H9 (cell line): ENCODE measurements around the gene RIPPLY3. TPM values are rescaled to one million over a fixed set of nuclear protein-coding genes. Genes with fewer than 3 reads are reported as not detected.

Source experiments
- DNase-seq: peaks from one replicate; pipeline ENCODE4 v3.0.0-alpha.2; 2017
- H2AFZ ChIP-seq: one replicate; pipeline ENCODE4 v1.6.1; 2013; ENCODE audit warnings: mild to moderate bottlenecking, low read length, control low read depth, moderate library complexity
- H2AK5ac ChIP-seq: 2 replicates; pipeline ENCODE4 v1.6.1; 2013; ENCODE audit warnings: low read length, control low read depth, mixed read lengths; ENCODE audit not compliant: insufficient read length
- H2BK120ac ChIP-seq: one replicate; pipeline ENCODE4 v1.6.1; 2013; ENCODE audit warnings: low read depth, mild to moderate bottlenecking, low read length, control low read depth, inconsistent platforms; ENCODE audit not compliant: poor library complexity, severe bottlenecking
- H2BK12ac ChIP-seq: 2 replicates; pipeline ENCODE4 v1.6.1; 2013; ENCODE audit warnings: low read length, control low read depth, mixed read lengths, low read depth; ENCODE audit not compliant: insufficient read length
- H2BK15ac ChIP-seq: 2 replicates; pipeline ENCODE4 v1.6.1; 2013; ENCODE audit warnings: low read depth, low read length, control low read depth
- H2BK20ac ChIP-seq: one replicate; pipeline ENCODE4 v1.6.1; 2013; ENCODE audit warnings: low read depth, mild to moderate bottlenecking, low read length, control low read depth, inconsistent platforms; ENCODE audit not compliant: poor library complexity, severe bottlenecking
- H2BK5ac ChIP-seq: 2 replicates; pipeline ENCODE4 v1.6.1; 2013; ENCODE audit warnings: low read length, control low read depth, mixed read lengths; ENCODE audit not compliant: insufficient read length
- H3K14ac ChIP-seq: 2 replicates; pipeline ENCODE4 v1.6.1; 2013; ENCODE audit warnings: low read length, control low read depth; ENCODE audit not compliant: insufficient read depth
- H3K18ac ChIP-seq: 2 replicates; pipeline ENCODE4 v1.6.1; 2013; ENCODE audit warnings: low read depth, mild to moderate bottlenecking, mixed read lengths, low read length, control low read depth; ENCODE audit not compliant: insufficient read length
- H3K23ac ChIP-seq: 2 replicates; pipeline ENCODE4 v1.6.1; 2013; ENCODE audit warnings: low read length, control low read depth, mixed read lengths, low read depth; ENCODE audit not compliant: insufficient read length
- H3K23me2 ChIP-seq: 2 replicates; pipeline ENCODE4 v1.6.1; 2013; ENCODE audit warnings: low read depth, mild to moderate bottlenecking, mixed read lengths, low read length, control low read depth; ENCODE audit not compliant: insufficient read length, poor library complexity, severe bottlenecking
- H3K27ac ChIP-seq: 2 replicates; pipeline ENCODE4 v1.5.1; 2013; ENCODE audit warnings: low read length, control low read depth, mixed read lengths, low read depth; ENCODE audit not compliant: insufficient read length
- H3K27me3 ChIP-seq: 2 replicates; pipeline ENCODE4 v1.6.1; 2013; ENCODE audit warnings: low read length, control low read depth, inconsistent platforms; ENCODE audit not compliant: insufficient read depth
- H3K4ac ChIP-seq: 2 replicates; pipeline ENCODE4 v1.6.1; 2013; ENCODE audit warnings: low read depth, mild to moderate bottlenecking, control low read depth, inconsistent platforms, low read length, moderate library complexity
- H3K4me1 ChIP-seq: 2 replicates; pipeline ENCODE4 v1.6.1; 2013; ENCODE audit warnings: low read length, control low read depth, inconsistent platforms; ENCODE audit not compliant: insufficient read depth
- H3K4me2 ChIP-seq: 2 replicates; pipeline ENCODE4 v1.6.1; 2013; ENCODE audit warnings: low read length, control low read depth, mixed read lengths; ENCODE audit not compliant: insufficient read length, insufficient read depth
- H3K56ac ChIP-seq: 2 replicates; pipeline ENCODE4 v1.6.1; 2013; ENCODE audit warnings: low read depth, mild to moderate bottlenecking, mixed read lengths, low read length, control low read depth; ENCODE audit not compliant: insufficient read length
- H3K79me1 ChIP-seq: 2 replicates; pipeline ENCODE4 v1.6.1; 2013; ENCODE audit warnings: low read depth, mild to moderate bottlenecking, moderate library complexity, low read length, control low read depth, inconsistent platforms; ENCODE audit not compliant: insufficient read depth, poor library complexity, severe bottlenecking
- H3K79me2 ChIP-seq: 2 replicates; pipeline ENCODE4 v1.6.1; 2013; ENCODE audit warnings: low read length, control low read depth, inconsistent platforms; ENCODE audit not compliant: insufficient read depth
- H3K9ac ChIP-seq: 2 replicates; pipeline ENCODE4 v1.6.1; 2013; ENCODE audit warnings: low read length, control low read depth, mixed read lengths; ENCODE audit not compliant: insufficient read length; ENCODE audit errors: extremely low read depth
- H3K9me3 ChIP-seq: one replicate; pipeline ENCODE4 v1.6.1; 2013; ENCODE audit warnings: low read depth, low read length, inconsistent platforms; ENCODE audit not compliant: control insufficient read depth
- H3T11ph ChIP-seq: one replicate; pipeline ENCODE4 v1.6.1; 2013; ENCODE audit warnings: mild to moderate bottlenecking, low read length, control low read depth, inconsistent platforms
- H4K20me1 ChIP-seq: one replicate; pipeline ENCODE4 v1.6.1; 2013; ENCODE audit not compliant: control insufficient read depth, insufficient read length, insufficient read depth
- H4K5ac ChIP-seq: 2 replicates; pipeline ENCODE4 v1.6.1; 2013; ENCODE audit warnings: low read depth, mild to moderate bottlenecking, mixed read lengths, low read length, control low read depth; ENCODE audit not compliant: insufficient read length
- H4K8ac ChIP-seq: replicated peaks from 2 replicates; pipeline ENCODE4 v1.6.1; 2013; ENCODE audit warnings: low read length, control low read depth, mixed read lengths, low read depth; ENCODE audit not compliant: insufficient read length
- H4K91ac ChIP-seq: 2 replicates; pipeline ENCODE4 v1.6.1; 2013; ENCODE audit warnings: low read depth, mild to moderate bottlenecking, moderate library complexity, mixed read lengths, low read length, control low read depth; ENCODE audit not compliant: insufficient read length
- H3K27ac Mint-ChIP-seq, 3 experiments: 2 replicates in 2 of 3; 3 replicates in 1 of 3; pipeline ENCODE4 v1.8.0; 2020 to 2021; ENCODE audit warnings: mixed read lengths in 3 of 3, mild to moderate bottlenecking in 1 of 3, moderate library complexity in 1 of 3
- H3K27me3 Mint-ChIP-seq: 2 replicates; pipeline ENCODE4 v1.8.0; 2021; ENCODE audit warnings: low read depth, mild to moderate bottlenecking, moderate library complexity, mixed read lengths
- H3K36me3 Mint-ChIP-seq, 3 experiments: 2 replicates in 2 of 3; 3 replicates in 1 of 3; pipeline ENCODE4 v1.8.0; 2020 to 2021; ENCODE audit warnings: low read depth in 3 of 3, mixed read lengths in 3 of 3; ENCODE audit not compliant: insufficient read depth in 1 of 3
- H3K4me1 Mint-ChIP-seq, 2 experiments: 2 replicates each; pipeline ENCODE4 v1.8.0; 2020; ENCODE audit warnings: mixed read lengths in 2 of 2
- H3K4me3 Mint-ChIP-seq, 2 experiments: 2 replicates in 1 of 2; 3 replicates in 1 of 2; pipeline ENCODE4 v1.8.0; 2020 to 2021; ENCODE audit warnings: mild to moderate bottlenecking in 2 of 2, mixed read lengths in 2 of 2, moderate library complexity in 1 of 2
- H3K9me3 Mint-ChIP-seq, 2 experiments: 2 replicates in 1 of 2; 3 replicates in 1 of 2; pipeline ENCODE4 v1.8.0; 2020; ENCODE audit warnings: mild to moderate bottlenecking in 2 of 2, mixed read lengths in 2 of 2, moderate library complexity in 1 of 2
- CTCF ChIP-seq: fragments of 200-600 bp; sonication (generic); conservative IDR thresholded peaks from 3 replicates; pipeline ENCODE4 v1.8.0; 2021; ENCODE audit warnings: antibody characterized with exemption, mild to moderate bottlenecking
- WGBS: extraction: QIAGEN DNeasy Blood & Tissue Kit; methylation state at CpG from one replicate; pipeline ENCODE4 v1.1.7; 2013; ENCODE audit warnings: missing lambda C conversion rate, low lambda C conversion rate, mixed read lengths; ENCODE audit not compliant: insufficient read length; ENCODE audit errors: extremely low coverage; 5-methylcytosine and 5-hydroxymethylcytosine counted together
- total RNA-seq: library from RNA; stranded (reverse); gene quantifications from 2 replicates; pipeline ENCODE4 v1.2.1, GENCODE V29; 2021

Gene RIPPLY3
- total RNA-seq, 1 experiment from 2014 or later = 1.9 TPM

- no peaks in the 10 kb centered on the region for H3K23me2 ChIP-seq
- H3K14ac ChIP-seq = no peak overlapping the region
- H3K23ac ChIP-seq = no peak overlapping the region
- H3K18ac ChIP-seq = no peak overlapping the region
- no peak overlapping the region for H3K27ac ChIP-seq
- no peak overlapping the region for H3K56ac ChIP-seq
- no peak overlapping the region for H2BK5ac ChIP-seq
- H3K9ac ChIP-seq = no peak overlapping the region
- Mint-ChIP-seq H3K36me3 (peaks cover 0 to 13% (median 0%) of the 10 kb centered on the region in 3 experiments; a peak in 3 of 7 replicates), H3K4me3 (no peak overlapping the region), H3K27me3 (peaks cover 23% of the 10 kb centered on the region), H3K27ac (peak overlapping the region in 1 of 3 experiments; percentile 29; a peak in 1 of 7 replicates), H3K4me1 (peaks cover 32 to 43% of the 10 kb centered on the region in 2 experiments), H3K9me3 (peaks cover 7 to 8% of the 10 kb centered on the region in 2 experiments; a peak in 3 of 5 replicates)
- no peak overlapping the region for H2BK20ac ChIP-seq
- H2BK15ac ChIP-seq = no peak overlapping the region
- H3K4me1 ChIP-seq = peaks cover 3% of the 10 kb centered on the region; the same call in 1 of the 2 replicates
- H2BK12ac ChIP-seq = no peak overlapping the region
- no peaks in the 10 kb centered on the region for H3K9me3 ChIP-seq
- no peak overlapping the region for H2AFZ ChIP-seq
- H3K27me3 ChIP-seq = no peaks in the 10 kb centered on the region; the same call in 1 of the 2 replicates
- no peak overlapping the region for H3T11ph ChIP-seq
- no peak overlapping the region for H2AK5ac ChIP-seq
- H4K5ac ChIP-seq = no peak overlapping the region
- no peak for TF ChIP-seq CTCF
- no peak overlapping the region for H4K8ac ChIP-seq
- H4K20me1 ChIP-seq = no peaks in the 10 kb centered on the region
- no peaks in the 10 kb centered on the region for H3K79me2 ChIP-seq
- WGBS = no CpG with 5 or more reads among the region's 5 CpGs
- DNase-seq = no peak
- H3K4me2 ChIP-seq = no peak overlapping the region
- H3K79me1 ChIP-seq = no peaks in the 10 kb centered on the region
- no peak overlapping the region for H4K91ac ChIP-seq
- H3K4ac ChIP-seq = no peak overlapping the region
- H2BK120ac ChIP-seq = peak overlapping the region; percentile 64
Observed at GRCh38 chr21:37059181-37059580, 52.7 kb downstream of the RIPPLY3 start.
